GM21360 (cell line): ENCODE data around the gene FN3KRP.
"Not testable (repeated sequence)": the region's sequence is repeated elsewhere in the genome, so short reads cannot be mapped to it uniquely, and the experiment has no call there.

ENCODE experiments used
- ATAC-seq: cut with Tn5 transposase; IDR thresholded peaks from one replicate; pipeline ENCODE4 v1.9.1; 2021; ENCODE audit warnings: mild to moderate bottlenecking, moderate library complexity; ENCODE audit not compliant: unreplicated experiment

The FN3KRP gene

DNA sequence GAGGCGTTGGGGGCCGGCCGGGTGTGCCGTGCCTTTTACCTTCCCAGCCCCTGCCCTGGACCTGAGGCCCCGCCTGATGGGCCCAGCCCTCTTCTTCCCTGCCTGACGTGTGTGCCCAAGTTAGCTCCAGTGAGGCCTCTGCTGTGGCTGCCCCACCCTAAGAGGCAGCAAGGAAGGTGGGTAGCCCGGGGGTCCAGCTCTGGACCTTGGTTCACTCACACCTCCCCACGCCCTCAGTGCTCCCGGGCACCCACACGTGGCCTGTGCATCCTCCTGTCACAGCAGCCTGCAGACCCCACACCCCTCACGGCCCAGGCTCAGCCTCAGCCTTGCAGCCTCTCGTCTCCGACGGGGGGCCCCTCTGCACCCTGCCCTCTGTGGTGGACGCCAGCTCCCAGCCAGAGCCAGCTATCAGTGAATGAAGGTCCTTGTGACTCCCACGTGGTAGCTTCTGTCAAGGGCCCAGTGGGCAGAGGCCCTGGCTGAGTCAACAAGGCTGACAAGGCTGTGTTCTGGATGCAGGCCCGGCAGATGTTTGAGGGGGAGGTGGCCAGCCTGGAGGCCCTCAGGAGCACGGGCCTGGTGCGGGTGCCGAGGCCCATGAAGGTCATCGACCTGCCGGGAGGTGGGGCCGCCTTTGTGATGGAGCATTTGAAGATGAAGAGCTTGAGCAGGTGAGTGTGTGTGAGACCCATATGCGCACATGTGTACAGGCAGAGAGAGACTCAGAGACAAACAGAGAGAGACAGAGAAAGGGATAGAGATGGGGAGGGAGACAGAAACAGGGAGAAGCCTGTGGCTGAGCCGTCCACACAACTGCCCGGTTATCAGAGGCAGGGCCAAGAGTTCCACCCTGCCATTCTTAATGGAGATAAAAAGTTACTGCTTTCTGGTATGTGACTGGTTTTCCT is 21.7 kb downstream of the FN3KRP start:
- ATAC-seq, result no peak

DNA sequence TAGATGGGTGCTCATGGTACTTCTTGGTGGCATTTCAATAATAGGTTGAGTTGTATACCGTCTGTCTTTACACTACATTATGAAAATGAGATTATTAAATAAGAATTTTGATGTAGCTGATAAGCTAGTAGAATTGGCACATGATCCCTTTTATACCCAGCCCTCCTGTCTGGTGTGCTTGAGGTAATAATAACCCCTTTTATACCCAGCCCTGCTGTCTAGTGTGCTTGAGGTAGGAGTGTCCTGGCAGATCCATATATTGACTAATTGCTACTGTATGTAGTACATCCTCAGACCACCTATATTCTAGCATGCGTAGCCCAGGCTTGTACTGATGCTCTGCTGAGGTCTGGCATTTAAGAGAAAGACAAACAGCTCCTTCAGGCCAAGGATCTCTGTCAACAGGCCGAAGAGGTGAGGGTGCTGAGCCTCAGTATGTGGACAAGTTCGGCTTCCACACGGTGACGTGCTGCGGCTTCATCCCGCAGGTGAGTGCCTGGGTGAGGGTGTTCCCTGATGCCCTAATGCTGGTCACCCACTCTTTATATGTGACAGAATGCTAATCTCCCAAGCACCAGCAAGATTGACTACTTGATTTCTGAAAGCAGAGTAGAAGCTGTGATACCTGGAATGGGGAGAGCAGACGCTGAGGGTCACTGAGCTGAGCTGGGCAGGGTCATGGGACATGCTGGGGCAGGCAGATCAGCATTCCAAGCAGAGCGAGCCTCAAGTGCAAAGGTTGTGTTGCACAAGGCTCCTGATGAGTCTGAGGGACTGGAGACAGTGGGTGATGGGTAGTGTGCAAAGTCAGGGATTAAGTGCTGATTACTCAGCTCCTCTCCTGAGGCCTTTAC is 24.6 kb downstream of the FN3KRP start:
- no peak for ATAC-seq

DNA sequence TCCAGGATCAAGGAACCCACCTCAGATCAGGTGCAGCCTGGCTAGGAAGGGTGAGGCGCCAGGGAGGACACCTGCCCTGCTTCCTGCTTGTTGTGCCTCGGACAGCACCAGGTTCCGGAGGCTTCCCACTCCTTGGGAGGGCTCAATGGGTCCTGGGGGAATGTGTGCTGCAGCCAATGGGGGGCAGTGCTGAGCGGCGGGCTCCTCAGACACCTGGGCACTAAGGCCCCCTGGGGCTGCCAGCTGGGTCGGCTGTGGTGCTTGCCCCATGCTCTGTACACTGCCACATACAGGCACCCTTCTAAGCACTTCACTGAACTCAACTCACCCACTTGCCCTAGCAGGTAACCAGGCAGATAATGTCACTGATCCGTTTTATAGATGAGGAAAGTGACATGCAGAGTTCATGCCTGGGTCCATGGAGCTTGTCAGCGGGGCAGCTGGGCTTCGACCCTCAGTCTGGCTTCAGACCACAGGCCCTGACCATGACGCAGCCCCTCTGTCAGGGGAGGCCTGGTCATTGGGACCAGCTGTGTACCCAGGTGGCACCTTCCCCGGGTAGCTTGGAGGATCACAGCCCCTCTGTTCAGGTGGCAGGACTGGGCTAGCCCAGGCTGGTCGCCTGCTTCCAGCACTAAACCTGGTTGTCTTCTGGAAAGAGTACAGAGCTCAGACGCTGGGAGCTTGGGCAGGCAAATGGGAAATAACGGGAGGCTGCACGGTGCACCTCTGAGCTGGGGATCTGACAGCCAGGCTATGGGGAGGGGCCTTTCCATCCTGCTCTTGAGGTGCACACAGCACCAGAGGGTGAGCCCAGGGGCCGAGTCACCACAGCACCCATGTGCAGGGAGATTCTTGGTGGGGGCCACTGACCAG is 27.1 kb downstream of the FN3KRP start:
- no peak for ATAC-seq

DNA sequence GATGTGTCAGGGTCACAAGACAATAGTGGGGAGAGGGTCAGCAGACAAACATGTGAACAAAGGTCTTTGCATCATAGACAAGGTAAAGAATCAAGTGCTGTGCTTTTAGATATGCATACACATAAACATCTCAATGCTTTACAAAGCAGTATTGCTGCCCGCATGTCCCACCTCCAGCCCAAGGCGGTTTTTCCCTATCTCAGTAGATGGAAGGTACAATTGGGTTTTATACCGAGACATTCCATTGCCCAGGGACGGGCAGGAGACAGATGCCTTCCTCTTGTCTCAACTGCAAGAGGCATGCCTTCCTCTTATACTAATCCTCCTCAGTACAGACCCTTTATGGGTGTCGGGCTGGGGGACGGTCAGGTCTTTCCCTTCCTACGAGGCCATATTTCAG is 28.2 kb downstream of the FN3KRP start:
- ATAC-seq, result not testable (repeated sequence)

DNA sequence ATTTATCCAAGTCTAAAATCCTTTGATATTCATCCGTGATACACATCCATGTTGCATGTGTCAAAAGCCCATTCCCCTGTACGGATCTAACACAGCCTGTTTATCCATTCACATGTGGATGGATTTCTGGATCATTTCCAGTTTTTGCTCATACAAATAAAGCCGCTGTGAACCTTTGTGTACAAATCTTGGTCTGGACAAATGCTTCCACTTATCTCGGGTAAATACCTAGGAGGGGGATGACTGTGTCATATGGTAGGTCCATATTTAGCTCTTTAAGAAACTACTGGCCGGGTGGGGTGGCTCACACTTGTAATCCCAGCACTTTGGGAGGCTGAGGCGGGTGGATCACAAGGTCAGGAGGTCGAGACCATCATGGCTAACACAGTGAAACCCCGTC is 29.0 kb downstream of the FN3KRP start:
- ATAC-seq, result no peak

DNA sequence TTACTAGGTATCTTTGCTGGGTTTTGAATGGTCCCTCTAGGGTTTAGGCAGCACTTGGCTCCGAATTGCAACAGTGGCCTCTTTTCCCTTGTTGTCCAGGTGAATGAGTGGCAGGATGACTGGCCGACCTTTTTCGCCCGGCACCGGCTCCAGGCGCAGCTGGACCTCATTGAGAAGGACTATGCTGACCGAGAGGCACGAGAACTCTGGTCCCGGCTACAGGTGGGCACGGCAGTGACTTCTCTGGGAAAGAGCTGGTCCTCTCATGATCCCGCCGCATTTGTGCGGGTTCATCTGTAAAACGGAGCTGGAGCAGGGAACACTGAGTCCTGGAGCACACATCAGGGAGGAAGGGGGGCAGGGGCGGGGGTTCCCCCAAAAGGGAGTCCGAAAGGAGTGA is 32.2 kb downstream of the FN3KRP start:
- no peak for ATAC-seq

DNA sequence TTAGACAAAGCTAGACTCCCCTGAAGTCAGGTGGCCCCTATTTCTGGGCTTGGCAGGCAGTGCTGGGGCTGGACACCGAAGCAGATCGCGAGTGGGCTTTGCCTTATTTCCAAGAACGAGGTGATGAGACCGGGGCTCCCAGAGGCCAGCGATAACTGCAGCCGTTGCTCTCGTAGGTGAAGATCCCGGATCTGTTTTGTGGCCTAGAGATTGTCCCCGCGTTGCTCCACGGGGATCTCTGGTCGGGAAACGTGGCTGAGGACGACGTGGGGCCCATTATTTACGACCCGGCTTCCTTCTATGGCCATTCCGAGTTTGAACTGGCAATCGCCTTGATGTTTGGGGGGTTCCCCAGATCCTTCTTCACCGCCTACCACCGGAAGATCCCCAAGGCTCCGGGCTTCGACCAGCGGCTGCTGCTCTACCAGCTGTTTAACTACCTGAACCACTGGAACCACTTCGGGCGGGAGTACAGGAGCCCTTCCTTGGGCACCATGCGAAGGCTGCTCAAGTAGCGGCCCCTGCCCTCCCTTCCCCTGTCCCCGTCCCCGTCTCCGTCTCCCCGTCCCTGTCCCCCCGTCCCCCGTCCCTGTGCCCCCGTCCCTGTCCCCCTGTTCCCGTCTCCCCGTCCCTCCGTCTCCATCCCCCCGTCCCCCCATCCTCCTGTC is 33.9 kb downstream of the FN3KRP start:
- no peak for ATAC-seq

DNA sequence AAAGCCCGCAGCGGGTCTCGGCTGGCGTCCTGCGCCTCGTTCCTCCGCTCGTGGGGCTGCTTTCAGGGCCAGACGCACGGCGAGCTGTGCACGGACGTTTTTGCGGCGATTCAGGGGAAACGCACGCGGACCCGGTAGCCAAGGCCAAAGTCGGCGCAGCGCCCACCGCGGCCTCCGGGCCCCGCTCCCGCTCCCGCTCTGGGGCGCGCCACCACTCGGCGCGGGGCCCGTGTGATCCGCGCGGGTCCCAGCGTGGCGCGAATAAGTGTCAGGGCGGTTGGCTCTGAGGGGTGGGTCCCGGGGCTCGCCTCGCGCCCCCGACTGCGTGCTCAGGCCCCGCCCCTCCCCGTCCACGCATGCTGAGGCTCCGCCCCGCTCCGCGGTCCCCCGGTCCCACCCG is 34.7 kb downstream of the FN3KRP start:
- ATAC-seq, result peak; percentile 27

DNA sequence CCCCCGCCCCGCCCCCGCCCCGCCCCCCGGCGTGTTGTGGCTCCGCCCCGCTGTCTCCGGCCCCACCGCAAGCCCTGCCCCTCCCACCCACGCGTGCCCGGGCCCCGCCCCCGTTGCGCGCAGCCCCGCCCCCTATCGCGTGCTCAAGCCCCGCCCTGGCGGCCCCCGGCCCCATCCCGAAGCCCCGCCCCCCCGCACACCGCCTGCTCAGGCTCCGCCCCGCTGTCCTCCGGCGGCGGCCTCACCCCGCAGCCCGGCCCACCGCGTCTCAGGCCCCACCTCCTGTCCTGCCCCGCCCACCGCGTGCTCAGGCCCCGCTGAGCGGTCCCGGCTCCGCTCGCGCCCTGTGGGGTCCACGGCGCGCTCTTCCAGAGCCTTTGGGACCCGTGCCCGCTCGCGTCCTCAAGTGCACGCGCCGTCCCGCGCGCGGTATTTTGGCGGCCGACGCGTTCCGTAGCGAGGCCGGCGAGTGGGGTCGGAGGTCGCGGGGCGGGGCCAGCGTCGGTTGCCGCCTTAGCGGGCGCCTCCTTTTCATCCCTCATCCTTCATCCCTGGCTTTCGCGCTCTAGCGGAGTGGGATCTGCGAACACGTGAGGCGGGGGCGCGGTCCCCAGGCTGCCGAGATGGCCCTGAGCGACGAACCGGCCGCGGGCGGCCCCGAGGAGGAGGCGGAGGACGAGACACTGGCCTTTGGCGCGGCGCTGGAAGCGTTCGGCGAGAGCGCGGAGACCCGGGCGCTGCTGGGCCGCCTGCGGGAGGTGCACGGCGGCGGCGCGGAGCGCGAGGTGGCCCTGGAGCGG is 35.3 kb downstream of the FN3KRP start, which contains the start of gene TBCD:
TBCD (plus strand) TSS at position 495 of the 800 bp plus-strand sequence; CDS start at position 624, 129 bp downstream.
- ATAC-seq, result peak; percentile 69

DNA sequence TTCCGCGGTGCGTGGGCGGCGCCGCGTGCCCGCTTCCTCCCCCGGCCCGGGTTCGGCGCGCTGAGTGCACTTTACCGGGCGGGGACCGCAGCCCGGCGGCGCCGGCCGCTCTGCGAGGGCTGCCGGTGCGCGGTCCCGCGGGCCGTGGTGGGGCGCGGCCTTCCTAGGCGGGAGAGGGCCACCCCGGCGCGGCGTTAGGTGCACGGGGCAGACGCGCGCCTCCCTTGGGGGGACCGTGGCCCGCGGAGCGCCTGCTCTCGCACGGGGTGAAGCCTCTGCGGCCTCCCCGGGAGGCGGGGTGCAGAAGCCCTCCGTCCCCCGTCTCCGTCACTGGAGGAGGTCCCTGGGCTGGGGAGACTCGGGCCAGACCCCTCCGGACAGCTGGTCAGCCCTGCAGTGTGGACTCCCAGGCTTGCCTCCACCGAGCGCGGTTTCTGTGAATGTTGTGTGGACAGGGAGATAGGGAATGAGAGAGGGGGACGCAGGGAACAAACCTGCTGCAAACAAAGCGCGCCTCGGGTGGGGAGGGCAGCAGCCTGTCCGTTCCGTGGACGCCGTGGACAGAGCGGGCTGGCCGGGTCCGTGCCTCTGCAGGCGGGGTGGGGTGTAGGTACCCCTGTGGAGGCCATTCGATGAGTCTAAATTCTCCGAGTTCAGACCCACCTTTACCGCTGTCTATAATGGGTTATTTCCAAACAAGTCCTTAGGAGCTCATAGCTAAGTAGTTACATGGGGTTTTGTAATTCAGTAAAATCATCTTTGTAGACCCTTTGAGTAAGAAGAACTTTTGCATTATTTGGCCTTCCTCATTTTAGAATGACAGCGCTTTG is 36.1 kb downstream of the FN3KRP start:
- peak; percentile 17 for ATAC-seq

DNA sequence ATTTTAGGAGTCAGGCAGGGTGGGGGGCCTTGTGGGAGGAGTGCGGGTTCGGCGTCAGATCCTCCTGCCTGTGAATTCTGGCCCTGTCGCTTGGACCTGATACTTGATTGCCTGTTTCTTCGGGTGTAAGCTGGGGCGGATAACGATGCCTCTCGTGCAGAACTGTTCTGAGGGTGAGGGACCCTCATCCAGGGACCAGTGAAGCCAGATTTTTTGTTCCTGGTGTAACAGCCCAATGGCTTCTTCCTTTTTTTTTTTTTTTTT is 36.6 kb downstream of the FN3KRP start:
- no peak for ATAC-seq

DNA sequence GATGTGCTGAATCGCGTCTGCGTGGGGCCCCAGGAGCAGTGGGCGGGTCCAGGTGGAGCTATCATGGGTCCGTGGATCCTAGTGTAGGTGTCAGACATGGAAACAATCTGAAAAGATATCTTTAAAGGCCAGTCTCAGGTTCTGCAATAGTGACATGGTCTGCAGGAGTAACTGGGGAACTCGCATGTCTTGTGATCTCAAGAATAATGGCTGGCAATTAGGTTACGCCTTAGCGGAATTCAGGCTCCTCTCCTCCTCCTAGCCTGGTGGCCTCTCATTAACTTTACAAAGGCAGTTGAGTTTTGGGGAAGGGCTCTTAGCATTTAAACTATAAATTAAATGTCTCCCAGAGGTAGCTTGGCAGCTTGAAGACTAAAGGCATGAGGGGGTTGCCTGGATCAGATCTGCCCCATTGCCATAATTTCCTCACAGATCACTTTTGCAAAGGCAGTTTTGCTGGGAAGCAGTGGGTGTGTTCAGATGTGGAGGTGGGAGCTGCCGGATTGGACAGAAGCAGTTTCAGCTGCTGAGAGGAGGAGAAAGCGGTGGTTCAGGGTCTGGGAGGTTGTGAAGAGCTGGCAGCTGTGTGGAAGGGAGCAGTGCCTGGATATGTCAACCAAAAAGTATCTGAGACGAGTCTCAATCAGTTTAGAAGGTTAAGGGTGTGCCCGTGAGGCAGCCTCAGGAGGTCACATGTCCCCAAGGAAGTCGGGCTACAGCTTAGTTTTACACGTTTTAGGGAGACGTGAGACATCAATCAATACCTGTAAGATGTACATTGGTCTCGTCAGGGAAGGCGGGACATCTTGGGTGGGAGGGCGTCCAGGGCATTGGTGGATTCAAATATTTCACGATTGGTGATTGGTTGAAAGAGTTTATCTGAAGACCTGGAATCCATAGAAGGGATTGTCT is 38.0 kb downstream of the FN3KRP start:
- no peak for ATAC-seq

DNA sequence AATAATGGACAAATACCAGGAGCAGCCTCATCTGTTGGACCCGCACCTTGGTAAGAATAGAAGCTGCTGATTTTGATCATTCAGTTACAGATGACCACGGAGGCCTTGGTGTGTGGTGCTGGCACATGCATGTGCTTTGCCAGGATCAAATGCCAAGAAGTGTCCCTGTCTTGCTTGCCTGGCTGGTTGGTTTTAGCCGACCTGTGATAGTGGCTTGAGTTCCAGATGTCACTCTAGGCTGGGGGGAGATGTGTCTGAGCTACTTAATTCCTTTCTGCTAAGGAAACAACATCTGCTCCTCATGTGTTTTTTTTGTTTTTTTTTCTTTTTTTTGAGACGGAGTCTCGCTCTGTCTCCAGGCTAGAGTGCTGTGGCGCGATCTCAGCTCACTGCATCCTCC is 39.7 kb downstream of the FN3KRP start:
- no peak for ATAC-seq

DNA sequence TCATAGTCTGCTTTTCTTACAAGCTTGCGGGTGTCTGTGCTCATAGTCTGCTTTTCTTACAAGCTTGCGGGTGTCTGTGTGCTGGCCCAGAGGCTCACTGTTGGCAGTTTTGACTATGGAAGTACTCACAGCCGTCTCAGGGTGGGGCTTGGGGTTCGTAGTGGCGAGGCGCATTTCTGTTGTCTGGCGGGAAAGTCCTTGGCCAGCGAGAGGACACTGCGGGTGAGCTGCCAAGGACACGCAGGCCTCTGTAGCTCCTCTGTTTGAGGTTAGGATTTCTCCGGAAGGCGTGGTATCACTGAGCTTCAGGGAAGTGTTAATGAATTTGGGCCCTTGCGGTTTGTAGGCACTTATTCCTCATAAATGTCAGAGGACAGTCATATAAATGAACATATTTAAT is 48.9 kb downstream of the FN3KRP start:
- ATAC-seq, result no peak

DNA sequence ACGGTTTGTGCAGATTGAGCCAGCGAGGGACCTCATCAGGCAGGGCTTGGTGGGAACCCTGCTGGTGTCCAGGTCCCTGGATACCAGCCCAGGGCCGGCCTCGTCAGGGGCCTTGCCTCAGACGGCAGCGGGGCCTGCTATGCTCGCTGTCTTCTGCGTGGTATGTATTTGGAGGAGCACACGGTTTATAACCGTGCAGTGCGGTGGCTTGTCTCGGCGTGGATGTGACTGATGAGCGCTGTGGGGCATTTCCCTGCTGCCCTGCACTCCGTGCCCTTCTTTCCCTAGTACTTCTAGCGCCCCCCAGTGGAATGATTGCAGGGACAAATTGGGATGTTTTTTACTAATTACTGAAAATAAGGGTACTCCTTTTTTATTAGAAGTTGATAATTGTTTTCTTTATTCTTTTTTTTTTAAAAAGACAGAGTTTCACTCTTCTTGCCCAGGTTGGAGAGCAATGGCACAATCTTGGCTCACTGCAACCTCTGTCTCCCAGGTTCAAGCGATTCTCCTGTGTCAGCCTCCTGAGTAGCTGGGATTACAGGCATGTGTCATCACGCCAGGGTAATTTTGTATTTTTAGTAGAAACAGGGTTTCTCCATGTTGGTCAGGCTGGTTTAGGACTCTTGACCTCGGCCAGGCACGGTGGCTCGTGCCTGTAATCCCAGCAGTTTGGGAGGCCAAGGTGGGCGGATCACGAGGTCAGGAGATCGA is 50.7 kb downstream of the FN3KRP start:
- no peak for ATAC-seq

DNA sequence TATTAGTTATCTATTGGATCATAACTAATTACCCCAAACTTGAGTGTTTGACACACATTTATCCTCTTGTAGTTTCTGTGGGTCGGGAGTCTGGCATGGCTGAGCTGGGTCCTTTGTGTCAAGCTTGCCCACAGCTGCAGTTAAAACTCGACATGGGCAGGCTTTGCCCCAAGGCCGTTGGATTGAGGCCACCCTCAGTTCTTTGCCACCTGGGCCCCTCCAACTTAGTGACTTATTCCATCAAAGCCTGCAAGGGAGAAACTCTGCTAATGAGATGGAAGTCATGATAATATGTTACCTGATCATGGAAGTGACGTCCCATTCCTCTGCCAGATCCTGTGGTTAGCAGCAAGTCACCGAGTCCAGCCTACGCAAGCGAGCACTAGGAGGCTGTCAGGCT is 52.5 kb downstream of the FN3KRP start:
- ATAC-seq, result no peak

DNA sequence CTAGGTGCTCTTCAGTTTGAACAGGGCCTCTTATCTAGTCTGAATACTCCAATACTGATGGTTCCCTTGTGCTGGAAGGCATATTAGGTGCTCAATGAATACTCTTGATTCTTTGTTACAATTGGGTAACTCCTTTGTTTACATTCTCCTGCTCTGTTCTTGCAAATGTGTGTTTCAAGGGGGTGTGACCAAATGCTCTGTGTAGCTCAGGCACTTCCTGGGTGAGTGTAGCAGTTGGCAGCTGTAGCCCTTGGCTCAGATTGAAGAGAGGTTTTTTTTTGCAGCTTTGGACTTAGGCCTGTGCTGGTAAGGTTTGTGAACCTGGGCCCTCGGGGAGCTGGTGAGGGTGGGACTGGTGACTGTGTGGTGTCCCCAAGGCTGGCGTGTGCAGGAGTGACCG is 55.5 kb downstream of the FN3KRP start:
- ATAC-seq, result no peak
